SK-N-MC (cell line): ENCODE results near the gene LGMN.

Experiments
- EZH2 ChIP-seq: fragments of 200-600 bp; sonication (generic); IDR thresholded peaks from one replicate; pipeline ENCODE4 v1.6.1; 2017; ENCODE audit warnings: antibody characterized with exemption
- POLR2AphosphoS5 ChIP-seq: IDR thresholded peaks from 2 replicates; pipeline ENCODE4 v1.6.1; 2012; ENCODE audit warnings: mild to moderate bottlenecking, low read depth, low read length, borderline replicate concordance

GRCh38 chr14:92756446-92756845, 8.0 kb upstream of the LGMN start:
- TF ChIP-seq POLR2AphosphoS5 (no peak), EZH2 (no peak)
